Astrocyte of the spinal cord (primary cell): Measurements from ENCODE around the gene SASH1.
A peak's percentile ranks its signal among the peaks of the same experiment; 100 is the strongest.

Source experiments
- DNase-seq: peaks from one replicate; pipeline ENCODE4 v3.0.0; 2011; ENCODE audit warnings: low read depth, low spot score
- H3K4me3 ChIP-seq: 2 replicates; pipeline ENCODE4 v1.5.1; 2011; ENCODE audit warnings: low read depth, mild to moderate bottlenecking, low read length, moderate library complexity
- CTCF ChIP-seq: IDR thresholded peaks from 2 replicates; pipeline ENCODE4 v1.5.1; 2012; ENCODE audit warnings: low read depth, mild to moderate bottlenecking, low read length, inconsistent platforms
- in situ Hi-C: cut with HindIII; loops from 2 replicates; pipeline ENCODE4 v1.10.0; 2017; ENCODE audit warnings: low sequenced_read_pairs

The SASH1 gene

GRCh38 chr6:148359228-148359627 is 16.6 kb downstream of the SASH1 start:
- TF ChIP-seq CTCF, result no peak
- in situ Hi-C loops, result no loop called here
- no peak for DNase-seq
- no peak overlapping the region for H3K4me3 ChIP-seq

- in situ Hi-C loops, result no loop called here
- TF ChIP-seq CTCF, result no peak
- H3K4me3 ChIP-seq, result no peak overlapping the region
- peak; percentile 64 for DNase-seq
Observed at GRCh38 chr6:148364056-148364824, 21.6 kb downstream of the SASH1 start.

- in situ Hi-C loops, result no loop called here
- no peak for DNase-seq
- no peak overlapping the region for H3K4me3 ChIP-seq
- no peak for TF ChIP-seq CTCF
Observed at GRCh38 chr6:148365041-148365440, 22.4 kb downstream of the SASH1 start.

- peak; percentile 48 for DNase-seq
- in situ Hi-C loops, result no loop called here
- no peak for TF ChIP-seq CTCF
- H3K4me3 ChIP-seq, result no peak overlapping the region
Observed at GRCh38 chr6:148367411-148368024, 24.9 kb downstream of the SASH1 start.

- TF ChIP-seq CTCF, result no peak
- no peak for DNase-seq
- no peak overlapping the region for H3K4me3 ChIP-seq
- in situ Hi-C loops, result no loop called here
Observed at GRCh38 chr6:148370176-148370575, 27.5 kb downstream of the SASH1 start.

- in situ Hi-C loops, result no loop called here
Observed at GRCh38 chr6:148374040-148374774, 31.6 kb downstream of the SASH1 start.

More at GRCh38 chr6:148374040-148374774, 31.6 kb downstream of the SASH1 start:
- no peak for TF ChIP-seq CTCF
- no peak for DNase-seq
- no peak overlapping the region for H3K4me3 ChIP-seq
